Activated CD4-positive, alpha-beta T cell treated with anti-CD3 and anti-CD28 coated beads, Interleukin-2, amount 10 ng/mL, durations not matched to agents 24 days and 14 days (primary cell): ENCODE data around the gene GRAP. TPM values are rescaled to one million over a fixed set of nuclear protein-coding genes. Genes with fewer than 3 reads are reported as not detected.
A peak's percentile ranks its signal among the peaks of the same experiment; 100 is the strongest.
"Not testable (repeated sequence)": the region's sequence is repeated elsewhere in the genome, so short reads cannot be mapped to it uniquely, and the experiment has no call there.

Experiments
- DNase-seq: peaks from one replicate; pipeline ENCODE4 v3.0.0; 2022
- H3K27ac Mint-ChIP-seq: one replicate; pipeline ENCODE4 v1.8.0; 2022; ENCODE audit warnings: mild to moderate bottlenecking, mixed read lengths
- H3K27me3 Mint-ChIP-seq: one replicate; pipeline ENCODE4 v1.8.0; 2022; ENCODE audit warnings: mixed read lengths
- H3K36me3 Mint-ChIP-seq: one replicate; pipeline ENCODE4 v1.8.0; 2022; ENCODE audit warnings: low read depth, mild to moderate bottlenecking, mixed read lengths
- H3K4me1 Mint-ChIP-seq: one replicate; pipeline ENCODE4 v1.8.0; 2021; ENCODE audit warnings: mixed read lengths
- H3K4me3 Mint-ChIP-seq: one replicate; pipeline ENCODE4 v1.8.0; 2022; ENCODE audit warnings: mild to moderate bottlenecking, moderate library complexity, mixed read lengths
- H3K9me3 Mint-ChIP-seq: one replicate; pipeline ENCODE4 v1.8.0; 2021; ENCODE audit warnings: mixed read lengths
- intact Hi-C: fragments of 100-400 bp; cut with micrococcal nuclease; formaldehyde crosslinking; loops from one replicate; pipeline ENCODE4 v1.15.1; 2023
- total RNA-seq: library from RNA; stranded (reverse); gene quantifications from 2 replicates; pipeline ENCODE4 v1.2.3, GENCODE V29; 2022

Gene GRAP
- total RNA-seq, 1 donor from 2014 or later, result 9.2 TPM

DNA sequence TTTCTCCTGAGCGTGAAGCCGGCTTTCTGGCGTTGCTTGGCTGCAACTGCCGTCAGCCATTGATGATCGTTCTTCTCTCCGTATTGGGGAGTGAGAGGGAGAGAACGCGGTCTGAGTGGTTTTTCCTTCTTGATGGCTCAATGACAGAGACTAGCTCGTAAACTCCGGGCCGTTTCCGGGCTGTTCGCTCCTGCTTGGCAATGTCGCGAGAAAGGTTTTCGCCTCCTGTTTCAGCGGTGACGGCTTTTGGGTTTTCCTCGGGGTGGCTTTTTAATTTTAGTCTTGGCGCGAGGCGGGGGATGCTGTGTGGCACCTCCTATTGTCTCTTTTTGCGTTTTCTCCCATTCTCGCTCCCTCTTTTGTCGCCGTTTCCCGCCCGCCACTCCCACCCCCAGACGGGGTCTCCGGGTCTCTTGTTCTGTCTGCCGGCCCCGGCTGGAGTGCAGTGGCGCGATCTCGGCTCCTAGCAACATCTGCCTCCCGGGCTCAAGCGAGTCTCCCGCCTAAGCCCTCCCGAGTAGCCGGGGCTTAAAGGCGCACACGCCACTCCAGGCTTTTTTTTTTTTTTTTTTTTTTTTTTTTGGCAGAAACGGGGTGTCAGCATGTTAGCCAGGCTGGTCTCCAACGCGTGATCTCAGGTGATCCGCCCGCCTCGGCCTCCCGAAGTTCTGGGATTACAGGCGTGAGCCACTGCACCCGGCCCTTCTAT is 15.4 kb upstream of the GRAP start:
- H3K27ac Mint-ChIP-seq, H3K9me3 Mint-ChIP-seq: not testable (repeated sequence)

GRCh38 chr17:19055447-19055846 is 8.7 kb upstream of the GRAP start:
- H3K27me3 Mint-ChIP-seq, H3K4me1 Mint-ChIP-seq, intact Hi-C loops, H3K9me3 Mint-ChIP-seq, H3K4me3 Mint-ChIP-seq, H3K27ac Mint-ChIP-seq, H3K36me3 Mint-ChIP-seq, DNase-seq: not testable (repeated sequence)

More for the DNA sequence above, 15.4 kb upstream of the GRAP start:
- H3K4me1 Mint-ChIP-seq, H3K27me3 Mint-ChIP-seq, H3K36me3 Mint-ChIP-seq, H3K4me3 Mint-ChIP-seq, intact Hi-C loops: not testable (repeated sequence)
- DNase-seq, result peak; percentile 95

DNA sequence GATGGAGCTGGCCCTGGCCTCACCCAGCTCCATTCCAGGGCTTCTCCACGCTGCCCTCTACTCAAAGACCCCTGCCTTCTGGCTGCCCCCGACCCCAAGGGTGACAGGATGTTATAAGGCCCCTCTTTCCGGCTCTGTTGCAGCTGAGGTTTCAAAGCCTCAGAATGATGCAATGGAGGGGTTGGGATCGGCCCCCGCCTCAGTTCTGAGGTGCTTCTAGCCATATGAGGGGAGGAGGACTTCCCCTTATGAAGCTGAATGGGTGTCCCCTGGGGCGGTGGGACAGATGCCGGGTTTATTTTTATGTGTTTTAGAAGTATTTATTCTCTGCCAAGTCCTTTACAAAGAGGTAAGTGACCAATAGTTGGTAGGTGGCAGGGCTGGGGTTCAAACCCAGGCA is 2.1 kb upstream of the GRAP start:
- H3K27me3 Mint-ChIP-seq, H3K9me3 Mint-ChIP-seq, H3K4me1 Mint-ChIP-seq, H3K36me3 Mint-ChIP-seq, intact Hi-C loops, H3K4me3 Mint-ChIP-seq, H3K27ac Mint-ChIP-seq: not testable (repeated sequence)
- DNase-seq, result peak; percentile 46

DNA sequence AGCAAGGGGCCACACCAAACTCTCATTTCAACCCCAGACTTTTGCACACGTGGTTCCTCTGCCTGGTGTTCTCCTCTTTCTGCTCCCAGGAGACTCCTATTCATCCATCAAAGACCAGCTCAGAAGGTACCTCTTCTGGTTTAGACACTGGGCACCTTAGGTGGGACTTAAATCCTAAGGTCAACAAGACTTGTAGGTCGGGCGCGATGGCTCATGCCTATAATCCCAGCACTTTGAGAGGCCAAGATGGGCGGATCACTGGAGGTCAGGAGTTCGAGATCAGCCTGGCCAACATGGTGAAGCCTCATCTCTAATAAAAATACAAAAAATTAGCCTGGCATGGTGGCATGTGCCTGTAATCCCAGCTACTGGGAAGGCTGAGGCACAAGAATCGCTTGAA is 753 bp upstream of the GRAP start:
- H3K4me3 Mint-ChIP-seq, H3K9me3 Mint-ChIP-seq, H3K27me3 Mint-ChIP-seq, H3K4me1 Mint-ChIP-seq, H3K36me3 Mint-ChIP-seq, intact Hi-C loops, H3K27ac Mint-ChIP-seq: not testable (repeated sequence)
- peak; percentile 49 for DNase-seq

- DNase-seq, H3K27me3 Mint-ChIP-seq, H3K36me3 Mint-ChIP-seq, H3K4me1 Mint-ChIP-seq, H3K9me3 Mint-ChIP-seq, H3K27ac Mint-ChIP-seq, H3K4me3 Mint-ChIP-seq, intact Hi-C loops: not testable (repeated sequence)
These were observed 2.1 kb downstream of the GRAP start for GRCh38 chr17:19044643-19045042.

GRCh38 chr17:19043032-19043431 is 3.7 kb downstream of the GRAP start:
- H3K4me1 Mint-ChIP-seq, DNase-seq, intact Hi-C loops, H3K27me3 Mint-ChIP-seq, H3K36me3 Mint-ChIP-seq, H3K9me3 Mint-ChIP-seq, H3K27ac Mint-ChIP-seq, H3K4me3 Mint-ChIP-seq: not testable (repeated sequence)

DNA sequence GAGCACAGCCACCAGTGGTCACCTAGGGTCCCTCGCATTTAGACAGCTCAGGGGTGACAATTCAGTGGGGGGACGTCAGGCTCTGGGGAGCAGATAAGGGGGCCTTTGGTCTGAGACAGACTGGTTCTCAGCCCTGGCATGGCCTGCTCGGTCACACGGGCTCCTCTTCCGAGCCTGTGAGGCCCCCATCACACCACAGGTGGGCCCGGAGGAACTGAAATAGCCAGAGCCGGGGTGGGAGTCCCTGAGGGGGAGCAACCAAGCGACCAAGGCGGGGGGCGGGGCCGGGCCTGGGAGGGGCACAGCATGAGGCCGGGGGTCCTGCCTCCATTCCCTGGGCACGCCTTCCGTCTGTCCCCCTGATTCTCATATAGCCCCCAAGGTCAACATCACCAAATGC is 4.4 kb downstream of the GRAP start:
- intact Hi-C loops, H3K27ac Mint-ChIP-seq, DNase-seq, H3K36me3 Mint-ChIP-seq, H3K9me3 Mint-ChIP-seq, H3K4me1 Mint-ChIP-seq, H3K4me3 Mint-ChIP-seq, H3K27me3 Mint-ChIP-seq: not testable (repeated sequence)

- H3K36me3 Mint-ChIP-seq, H3K9me3 Mint-ChIP-seq, H3K4me1 Mint-ChIP-seq, H3K27ac Mint-ChIP-seq, H3K4me3 Mint-ChIP-seq, H3K27me3 Mint-ChIP-seq, intact Hi-C loops: not testable (repeated sequence)
- peak; percentile 43 for DNase-seq
These were observed 4.9 kb downstream of the GRAP start for GRCh38 chr17:19041871-19042270.

- H3K27me3 Mint-ChIP-seq, H3K4me1 Mint-ChIP-seq, H3K27ac Mint-ChIP-seq, H3K9me3 Mint-ChIP-seq, H3K4me3 Mint-ChIP-seq, DNase-seq, H3K36me3 Mint-ChIP-seq, intact Hi-C loops: not testable (repeated sequence)
These were observed 6.4 kb downstream of the GRAP start for GRCh38 chr17:19040350-19040749.

GRCh38 chr17:19038730-19039129 is 8.0 kb downstream of the GRAP start:
- H3K27ac Mint-ChIP-seq, DNase-seq, H3K4me3 Mint-ChIP-seq, H3K27me3 Mint-ChIP-seq, H3K36me3 Mint-ChIP-seq, intact Hi-C loops, H3K4me1 Mint-ChIP-seq, H3K9me3 Mint-ChIP-seq: not testable (repeated sequence)

DNA sequence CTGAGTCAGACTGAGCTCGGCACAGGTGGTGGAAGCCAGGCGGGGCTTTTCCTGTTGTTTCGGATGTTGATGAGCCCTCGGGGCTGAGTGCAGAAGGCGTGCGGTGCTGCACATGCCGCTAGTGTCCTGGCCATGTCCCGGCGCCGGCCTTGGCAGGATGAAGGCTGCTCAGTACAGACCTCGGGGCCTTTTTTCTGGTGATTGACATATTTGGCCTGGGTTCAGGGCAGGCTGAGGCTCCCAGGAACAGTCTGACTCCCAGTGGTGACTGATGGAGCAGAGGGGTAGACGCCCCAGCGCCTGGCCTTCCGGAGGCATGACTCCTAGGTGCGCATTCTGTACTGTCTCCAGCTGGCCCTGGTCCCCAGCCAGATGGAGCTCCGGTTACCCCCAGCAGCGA is 8.8 kb downstream of the GRAP start:
- H3K27me3 Mint-ChIP-seq, intact Hi-C loops, H3K27ac Mint-ChIP-seq, H3K4me1 Mint-ChIP-seq, H3K9me3 Mint-ChIP-seq, DNase-seq, H3K36me3 Mint-ChIP-seq, H3K4me3 Mint-ChIP-seq: not testable (repeated sequence)

- H3K9me3 Mint-ChIP-seq, H3K27me3 Mint-ChIP-seq, H3K4me1 Mint-ChIP-seq, H3K27ac Mint-ChIP-seq, H3K36me3 Mint-ChIP-seq, H3K4me3 Mint-ChIP-seq, DNase-seq, intact Hi-C loops: not testable (repeated sequence)
These were observed 9.2 kb downstream of the GRAP start for GRCh38 chr17:19037547-19037946.

DNA sequence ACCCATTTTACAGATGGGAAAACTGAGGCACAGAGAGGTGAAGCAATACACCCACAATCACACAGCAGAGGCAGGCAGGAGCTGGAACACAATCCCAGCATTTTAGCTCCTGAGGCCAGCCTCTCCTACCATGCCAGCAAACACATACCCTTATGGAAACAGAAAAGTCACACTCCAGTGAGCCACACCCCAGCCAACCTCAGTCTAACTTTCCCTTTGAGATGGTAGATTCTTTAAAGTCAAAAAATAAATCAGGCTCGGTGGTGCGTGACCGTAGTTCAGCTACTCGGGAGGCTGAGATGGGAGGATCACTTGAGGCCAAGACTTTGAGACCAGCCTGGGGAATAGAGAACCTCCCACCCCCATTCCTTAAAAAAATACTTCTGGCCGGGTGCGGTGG is 10.6 kb downstream of the GRAP start:
- DNase-seq, H3K27ac Mint-ChIP-seq, H3K4me3 Mint-ChIP-seq, H3K36me3 Mint-ChIP-seq, intact Hi-C loops, H3K4me1 Mint-ChIP-seq, H3K27me3 Mint-ChIP-seq, H3K9me3 Mint-ChIP-seq: not testable (repeated sequence)

DNA sequence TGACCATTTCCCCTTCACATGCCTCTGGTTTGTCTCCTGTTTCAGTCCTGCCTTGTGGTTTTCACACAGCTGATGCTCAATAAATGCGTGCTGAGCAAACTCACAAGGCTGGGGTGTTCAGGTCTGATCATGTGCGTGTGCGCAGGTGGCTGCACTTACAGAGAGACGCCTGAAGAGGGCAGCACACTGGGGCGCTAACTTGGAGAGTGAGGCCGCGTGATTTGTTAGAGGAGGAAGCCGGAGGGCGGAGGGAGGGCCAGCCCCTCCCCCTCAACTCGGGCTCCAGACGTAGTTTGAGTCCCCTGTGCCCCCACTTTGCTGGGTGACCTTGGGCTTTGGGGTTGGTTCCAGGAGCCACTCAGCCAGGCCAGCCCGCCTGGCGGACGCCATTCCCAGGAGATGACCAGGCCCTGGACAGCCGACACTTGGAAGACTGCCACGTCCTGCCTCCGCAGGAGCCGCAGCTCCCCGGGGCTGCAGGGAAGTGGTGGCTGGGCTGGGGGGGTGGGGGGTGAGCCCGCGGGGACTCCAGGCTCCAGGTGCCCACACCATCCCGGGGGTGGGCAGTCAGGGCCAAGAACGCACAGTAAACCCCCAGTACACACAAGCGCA is 14.3 kb downstream of the GRAP start:
- H3K4me3 Mint-ChIP-seq, H3K4me1 Mint-ChIP-seq, H3K27me3 Mint-ChIP-seq, H3K36me3 Mint-ChIP-seq, H3K27ac Mint-ChIP-seq, H3K9me3 Mint-ChIP-seq, DNase-seq, intact Hi-C loops: not testable (repeated sequence)

DNA sequence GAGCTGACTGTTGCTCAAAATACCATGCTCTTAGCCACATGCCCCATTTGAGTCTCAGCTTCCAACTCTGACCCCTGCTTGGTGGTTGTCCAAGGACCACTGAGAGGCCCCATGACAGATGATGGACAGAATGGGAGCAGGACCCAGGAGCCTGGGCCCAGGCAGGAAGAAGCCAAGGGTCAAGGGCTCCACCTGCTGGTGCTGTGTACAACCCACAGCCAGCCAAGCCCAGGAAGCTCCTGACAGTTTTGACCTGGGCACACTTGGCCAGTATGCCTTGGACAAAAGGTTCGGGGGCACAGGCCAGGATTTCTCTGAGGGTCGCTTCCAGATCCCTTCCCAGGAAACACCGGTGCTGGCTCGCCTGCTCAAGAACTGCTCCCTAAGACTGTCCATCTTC is 15.0 kb downstream of the GRAP start:
- H3K4me1 Mint-ChIP-seq, H3K27ac Mint-ChIP-seq, intact Hi-C loops, H3K4me3 Mint-ChIP-seq, H3K9me3 Mint-ChIP-seq, H3K27me3 Mint-ChIP-seq, H3K36me3 Mint-ChIP-seq: not testable (repeated sequence)
- DNase-seq, result peak; percentile 83
